OCI-LY3 (cell line): ENCODE measurements around the gene NUMBL.
"Not testable (repeated sequence)": the region's sequence is repeated elsewhere in the genome, so short reads cannot be mapped to it uniquely, and the experiment has no call there.

Experiments
- CTCF ChIP-seq: fragments of 200-600, 300-600 bp; sonication (generic); IDR thresholded peaks from 2 replicates; pipeline ENCODE4 v1.5.1; 2014; ENCODE audit warnings: antibody characterized with exemption, low read length, low read depth
- EZH2phosphoT487 ChIP-seq: fragments of 200-600 bp; shearing (Covaris generic); IDR thresholded peaks from 2 replicates; pipeline ENCODE4 v1.6.1; 2018; ENCODE audit warnings: antibody characterized with exemption, mixed run types, low read depth

GRCh38 chr19:40649903-40650675, 40.4 kb downstream of the NUMBL start:
- not testable (repeated sequence) for TF ChIP-seq EZH2phosphoT487, CTCF
